Measurements from ENCODE around the gene OR52E1.
"Not testable (repeated sequence)": the region's sequence is repeated elsewhere in the genome, so short reads cannot be mapped to it uniquely, and the experiment has no call there.

Gene OR52E1

DNA sequence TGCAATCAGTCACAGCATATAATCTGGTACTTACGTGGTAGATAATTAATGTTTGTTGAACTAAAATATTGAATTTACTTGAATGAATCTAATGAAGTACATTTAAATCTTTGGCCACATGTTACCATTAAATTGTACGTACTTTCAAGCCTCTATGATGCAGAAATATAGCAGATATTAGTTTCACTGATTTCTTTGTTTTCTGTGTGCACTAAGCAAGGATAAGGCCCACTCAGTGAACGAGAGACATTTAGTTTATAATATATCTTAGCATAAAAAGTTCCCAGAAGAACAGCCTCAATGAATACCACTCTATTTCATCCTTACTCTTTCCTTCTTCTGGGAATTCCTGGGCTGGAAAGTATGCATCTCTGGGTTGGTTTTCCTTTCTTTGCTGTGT, at the start of gene OR52E1:
OR52E1 (plus strand) TSS at position 301 of the 400 bp plus-strand sequence.
- no peak for DNase-seq
- no peak for ATAC-seq

DNA sequence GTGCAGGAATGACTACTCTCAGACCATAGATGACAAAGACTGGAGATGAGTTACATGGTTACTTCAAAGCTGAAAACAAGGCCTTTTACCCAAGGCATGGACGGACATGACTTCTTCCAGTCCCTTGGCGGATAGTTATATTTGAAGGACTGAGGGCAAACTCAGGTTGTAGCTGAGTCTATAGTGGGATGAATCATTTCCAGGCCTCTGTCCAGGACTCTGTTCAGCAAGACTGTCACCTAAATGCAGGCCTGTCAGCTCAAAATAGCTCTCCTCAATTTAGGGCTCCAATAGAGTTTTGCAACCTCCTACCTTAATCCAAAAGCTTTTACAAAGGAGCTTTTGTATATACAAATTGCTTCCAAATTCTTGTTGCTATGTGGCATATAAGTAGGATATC, 47.4 kb upstream of the OR52E1 start:
- no peak for ATAC-seq
- DNase-seq: no peak

DNA sequence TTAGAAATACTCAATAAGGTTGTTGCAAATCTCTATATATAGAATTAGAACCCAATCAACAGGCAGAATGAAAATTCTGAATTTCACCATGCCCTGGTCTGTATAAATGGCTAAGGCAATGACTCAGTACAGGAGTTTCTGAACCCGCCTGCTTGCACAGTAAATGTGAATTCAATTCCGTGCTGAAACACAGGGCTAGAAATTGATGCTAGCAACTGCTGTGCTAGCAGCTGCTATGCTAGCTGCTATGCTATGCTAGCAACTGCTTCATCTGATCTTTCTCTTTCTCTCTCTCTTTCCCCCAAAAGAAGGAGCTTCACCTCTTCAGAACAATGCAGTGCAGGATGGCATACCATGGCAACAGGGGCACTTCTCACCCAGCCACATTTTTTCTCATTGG, 32.7 kb upstream of the OR52E1 start:
- DNase-seq: no peak

GRCh38 chr11:5037926-5038325, 31.4 kb upstream of the OR52E1 start:
- DNase-seq (no peak), ATAC-seq (no peak)

More for the DNA sequence above, 32.7 kb upstream of the OR52E1 start:
- ATAC-seq: no peak

- ATAC-seq (no peak), DNase-seq (no peak)
These were observed 31.0 kb upstream of the OR52E1 start for GRCh38 chr11:5038341-5038740.

DNA sequence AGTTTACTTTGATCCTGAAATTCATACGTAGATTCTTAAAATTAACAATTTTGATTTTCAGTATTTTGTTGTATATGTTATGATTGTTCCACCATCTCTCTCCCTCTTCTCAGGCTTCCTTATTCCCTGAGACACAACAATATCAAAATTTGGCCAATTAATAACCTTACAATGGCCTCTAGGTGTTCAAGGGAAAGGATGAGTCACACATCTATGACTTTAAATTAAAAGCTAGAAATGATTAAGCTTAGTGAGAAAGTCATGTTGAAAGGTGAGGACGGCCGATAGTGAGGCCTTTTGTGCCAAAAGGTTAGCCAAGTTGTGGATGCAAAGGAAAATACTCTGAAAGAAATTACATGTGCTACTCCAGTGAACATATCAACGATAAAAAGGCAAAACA, 28.5 kb upstream of the OR52E1 start:
- ATAC-seq (no peak), DNase-seq (no peak)

DNA sequence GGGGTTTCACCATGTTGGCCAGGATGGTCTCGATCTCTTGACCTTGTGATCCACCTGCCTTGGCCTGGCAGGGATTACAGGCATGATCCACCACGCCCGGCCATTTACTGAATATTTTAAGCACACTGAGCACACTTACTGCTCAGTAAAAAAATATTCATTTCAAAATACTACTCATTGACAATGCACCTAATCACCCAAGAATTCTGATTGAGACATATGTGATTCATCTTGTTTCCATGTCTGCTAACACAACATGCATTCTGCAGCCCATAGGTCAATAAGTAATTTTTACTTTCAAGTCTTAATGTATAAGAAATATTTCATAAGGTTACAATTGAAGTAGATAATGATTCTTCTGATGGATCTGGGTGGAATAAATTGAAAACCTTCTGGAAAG, 27.3 kb upstream of the OR52E1 start:
- ATAC-seq: no peak
- DNase-seq: no peak

DNA sequence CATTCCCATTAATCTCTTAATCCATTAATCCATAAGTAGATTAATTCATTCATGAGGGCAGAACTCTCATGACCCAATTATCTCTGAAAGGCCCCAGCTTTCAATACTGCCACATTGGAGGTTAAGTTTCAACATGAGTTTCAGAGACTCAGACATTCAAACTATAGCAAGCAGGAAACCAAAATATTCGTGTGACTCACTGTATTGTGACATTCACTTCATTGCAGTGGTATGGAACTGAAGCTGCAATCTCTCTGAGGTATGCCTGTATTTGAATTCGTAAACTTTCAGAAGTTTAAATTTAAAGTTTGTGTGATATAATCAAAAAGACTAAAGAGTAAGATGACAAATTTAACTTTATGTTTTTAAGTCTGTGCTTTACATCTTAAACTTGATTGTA, 26.0 kb upstream of the OR52E1 start:
- DNase-seq: no peak

DNA sequence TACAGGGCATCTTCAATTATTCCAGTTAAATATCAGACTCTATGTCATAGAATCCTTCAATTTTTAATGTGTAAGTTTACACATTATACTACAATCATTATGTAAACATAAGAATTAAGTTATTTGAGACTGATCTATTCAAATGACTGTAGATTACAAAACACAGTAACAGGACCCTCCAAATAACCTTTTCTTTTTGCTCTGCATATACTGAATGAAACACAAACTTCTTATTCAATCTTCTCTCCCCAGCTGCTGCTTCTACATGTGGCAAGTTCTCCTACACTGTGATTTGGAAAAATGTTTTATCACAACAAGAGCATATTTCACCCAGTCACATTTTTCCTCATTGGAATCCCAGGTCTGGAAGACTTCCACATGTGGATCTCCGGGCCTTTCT, 23.1 kb upstream of the OR52E1 start, which contains the start of gene OR52J3:
OR52J3 (plus strand) TSS at position 301 of the 400 bp plus-strand sequence; CDS start at position 301, 0 bp downstream.
- DNase-seq (no peak), ATAC-seq (no peak)

More for the DNA sequence above, 26.0 kb upstream of the OR52E1 start:
- ATAC-seq: no peak

DNA sequence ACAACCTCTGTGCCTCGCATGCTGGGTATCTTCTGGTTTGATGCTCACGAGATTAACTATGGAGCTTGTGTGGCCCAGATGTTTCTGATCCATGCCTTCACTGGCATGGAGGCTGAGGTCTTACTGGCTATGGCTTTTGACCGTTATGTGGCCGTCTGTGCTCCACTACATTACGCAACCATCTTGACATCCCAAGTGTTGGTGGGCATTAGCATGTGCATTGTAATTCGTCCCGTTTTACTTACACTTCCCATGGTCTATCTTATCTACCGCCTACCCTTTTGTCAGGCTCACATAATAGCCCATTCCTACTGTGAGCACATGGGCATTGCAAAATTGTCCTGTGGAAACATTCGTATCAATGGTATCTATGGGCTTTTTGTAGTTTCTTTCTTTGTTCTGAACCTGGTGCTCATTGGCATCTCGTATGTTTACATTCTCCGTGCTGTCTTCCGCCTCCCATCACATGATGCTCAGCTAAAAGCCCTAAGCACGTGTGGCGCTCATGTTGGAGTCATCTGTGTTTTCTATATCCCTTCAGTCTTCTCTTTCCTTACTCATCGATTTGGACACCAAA, 22.5 kb upstream of the OR52E1 start:
- ATAC-seq (no peak), DNase-seq (no peak)

- not testable (repeated sequence) for DNase-seq, ATAC-seq
These were observed 10.7 kb upstream of the OR52E1 start for GRCh38 chr11:5058679-5059078.

GRCh38 chr11:5059391-5059790, 10.0 kb upstream of the OR52E1 start, which contains the start of gene OR52E2:
OR52E2 (minus strand) TSS chr11:5059627; CDS start chr11:5059627, 0 bp downstream.
- DNase-seq (no peak), ATAC-seq (no peak)

DNA sequence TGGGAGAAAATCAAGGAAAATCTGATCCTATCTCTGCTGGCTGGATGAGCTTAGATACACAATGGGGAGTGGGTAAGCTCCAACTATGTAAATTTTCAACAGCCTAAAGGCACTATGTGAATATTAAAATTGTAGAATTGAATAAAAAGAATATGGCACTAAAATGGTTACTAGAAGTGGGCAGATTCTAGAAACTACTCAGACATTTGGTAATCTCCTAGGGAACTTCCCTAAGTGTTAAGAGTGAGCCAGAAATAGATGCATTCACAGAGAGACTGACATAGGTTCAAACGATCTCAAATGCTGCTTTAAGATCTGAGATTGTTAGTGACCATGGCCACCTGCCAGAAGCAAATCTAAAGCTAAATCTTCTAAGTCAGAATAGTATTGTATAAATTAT, 4.3 kb upstream of the OR52E1 start:
- DNase-seq: no peak
- no peak for ATAC-seq

GRCh38 chr11:5071799-5072198, 2.4 kb downstream of the OR52E1 start:
- no peak for ATAC-seq
- DNase-seq: no peak

GRCh38 chr11:5081405-5081804, 12.0 kb downstream of the OR52E1 start:
- DNase-seq (no peak), ATAC-seq (no peak)

DNA sequence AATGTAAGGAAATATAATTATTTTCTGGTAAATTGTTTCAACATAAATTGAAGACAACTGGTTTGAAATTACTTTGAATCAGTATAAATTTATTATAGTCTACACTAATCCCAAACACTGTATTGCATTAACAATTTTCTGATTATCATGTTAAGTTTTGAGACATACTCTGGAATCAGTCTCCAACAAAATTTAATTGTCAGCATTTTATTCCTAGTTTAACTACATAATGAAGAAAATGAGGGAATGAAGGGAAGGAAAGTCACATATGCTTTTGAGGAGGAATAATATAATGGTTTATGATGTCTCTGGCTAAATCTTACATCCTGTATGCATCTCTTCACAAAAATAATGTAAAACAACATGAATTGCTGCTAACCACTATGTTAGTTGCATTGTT, 14.2 kb downstream of the OR52E1 start:
- DNase-seq: no peak
- ATAC-seq: no peak

- ATAC-seq: no peak
- DNase-seq: no peak
These were observed 19.2 kb downstream of the OR52E1 start for GRCh38 chr11:5088556-5088955.

- ATAC-seq: no peak
- no peak for DNase-seq
These were observed 21.3 kb downstream of the OR52E1 start for GRCh38 chr11:5090668-5091067.

DNA sequence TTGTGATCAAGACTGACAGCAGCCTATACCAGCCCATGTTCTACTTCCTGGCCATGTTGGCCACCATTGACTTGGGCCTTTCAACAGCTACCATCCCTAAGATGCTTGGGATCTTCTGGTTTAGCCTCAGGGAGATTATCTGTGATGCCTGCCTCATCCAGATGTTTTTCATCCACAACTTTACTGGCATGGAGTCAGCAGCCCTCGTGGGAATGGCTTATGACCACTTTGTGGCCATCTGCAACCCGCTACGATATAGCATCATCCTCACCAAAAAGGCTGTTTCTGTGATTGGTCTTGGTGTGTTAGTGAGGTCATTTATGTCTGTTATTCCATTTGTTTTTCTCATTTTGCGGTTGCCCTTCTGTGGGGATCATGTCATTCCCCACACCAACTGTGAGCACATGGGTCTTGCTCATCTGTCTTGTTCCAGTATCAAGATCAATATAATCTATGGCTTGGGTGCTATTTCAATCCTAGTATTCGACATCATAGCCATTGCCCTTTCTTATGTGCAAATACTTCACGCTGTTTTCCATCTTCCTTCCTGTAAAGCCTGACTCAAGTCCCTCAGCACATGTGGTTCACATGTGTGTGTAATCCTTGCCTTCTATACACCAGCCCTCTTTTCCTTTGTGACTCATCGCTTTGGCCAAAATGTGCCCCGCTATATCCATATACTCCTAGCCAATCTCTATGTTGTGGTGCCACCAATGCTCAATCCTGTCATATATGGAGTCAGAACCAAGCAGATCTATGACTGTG, 23.6 kb downstream of the OR52E1 start:
- ATAC-seq (no peak), DNase-seq (no peak)

- no peak for ATAC-seq
- no peak for DNase-seq
These were observed 26.6 kb downstream of the OR52E1 start for GRCh38 chr11:5096011-5096410.

DNA sequence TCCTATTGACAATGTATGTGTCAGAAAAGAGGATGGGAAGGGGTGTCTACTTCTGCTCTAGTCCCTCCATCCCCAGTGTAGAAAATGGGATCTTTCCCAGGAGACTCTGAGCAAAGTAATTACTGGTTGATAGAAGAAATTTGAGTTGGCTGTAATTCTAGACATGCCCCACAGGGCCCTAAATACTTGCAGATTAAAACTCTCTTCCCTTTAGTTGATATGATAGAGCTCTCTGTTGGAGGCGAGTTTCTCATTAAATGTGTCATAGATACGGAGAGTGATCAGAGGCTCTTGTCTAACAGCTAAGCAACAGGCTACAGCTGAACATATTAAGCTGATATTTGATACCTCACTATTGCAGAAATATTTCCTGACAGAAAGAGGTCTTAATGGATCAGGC, 32.9 kb downstream of the OR52E1 start:
- no peak for DNase-seq
- ATAC-seq: no peak

DNA sequence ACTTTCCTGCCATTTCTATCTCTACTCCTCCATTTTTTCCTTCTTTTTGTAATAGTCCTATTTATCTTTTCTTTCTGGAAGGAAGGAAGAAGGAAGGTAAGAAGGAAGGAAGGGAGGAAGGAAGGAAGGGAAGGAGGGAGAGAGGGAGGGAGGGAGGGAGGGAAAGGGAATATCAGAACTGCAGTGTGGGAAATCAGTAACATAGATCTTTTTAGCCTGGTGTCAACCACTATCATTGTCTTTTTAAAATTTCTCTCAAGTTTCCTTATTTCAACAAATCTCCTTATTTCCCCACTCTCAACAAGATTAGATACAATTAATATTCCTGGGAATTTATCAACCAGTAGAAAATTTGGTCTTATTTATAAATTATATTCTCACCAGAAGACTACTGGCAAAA, 33.7 kb downstream of the OR52E1 start:
- ATAC-seq (no peak), DNase-seq (no peak)

DNA sequence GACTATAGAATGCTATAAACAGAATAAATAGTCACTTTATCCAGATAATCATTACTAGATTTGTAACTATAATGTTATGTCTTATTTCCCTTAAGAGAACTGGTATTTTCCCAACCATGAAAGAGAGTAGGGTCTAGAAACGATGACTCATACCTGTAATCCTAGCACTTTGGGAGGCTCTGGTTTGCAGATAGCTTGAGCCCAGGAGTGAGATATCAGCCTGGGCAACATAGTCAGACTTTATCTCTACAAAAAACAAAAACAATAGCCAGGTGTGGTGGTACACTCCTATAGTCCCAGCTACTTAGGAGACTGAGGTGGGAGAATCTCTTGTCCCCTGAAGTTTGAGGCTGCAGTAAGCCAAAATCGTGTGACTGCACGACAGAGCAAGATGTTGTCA, 37.9 kb downstream of the OR52E1 start:
- DNase-seq (no peak), ATAC-seq (no peak)

DNA sequence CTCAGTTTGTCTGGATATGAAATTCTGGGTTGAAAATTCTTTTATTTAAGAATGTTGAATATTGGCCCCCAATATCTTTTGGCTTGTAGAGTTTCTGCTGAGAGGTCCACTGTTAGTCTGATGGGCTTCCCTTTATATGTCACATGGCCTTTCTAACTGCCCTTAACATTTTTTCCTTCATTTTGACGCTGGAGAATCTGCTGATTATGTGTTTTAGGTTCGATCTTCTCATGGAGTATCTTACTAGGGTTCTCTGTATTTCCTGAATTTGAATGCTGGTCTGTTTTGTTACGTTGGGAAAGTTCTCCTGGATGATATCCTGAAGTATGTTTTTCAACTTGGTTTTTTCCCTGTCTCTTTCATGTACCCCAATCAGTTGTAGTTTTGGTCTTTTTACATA, 46.0 kb downstream of the OR52E1 start:
- DNase-seq: no peak
- ATAC-seq: no peak
